Breast epithelium (tissue), 3 donors: Measurements from ENCODE around the gene MAP3K14.

Experiments
- POLR2A ChIP-seq: fragments of 450-650 bp; IDR thresholded peaks from one replicate; pipeline ENCODE4 v1.6.1; 2016; ENCODE audit warnings: antibody characterized with exemption, mild to moderate bottlenecking, moderate library complexity
- TF ChIP-seq, protein P1 (sequence below), 3 donors: fragments of 450-650 bp; IDR thresholded peaks; one replicate each; pipeline ENCODE4 v1.5.1; 2016 to 2017; ENCODE audit warnings: antibody characterized with exemption in 3 of 3, mild to moderate bottlenecking in 3 of 3, moderate library complexity in 3 of 3

DNA sequence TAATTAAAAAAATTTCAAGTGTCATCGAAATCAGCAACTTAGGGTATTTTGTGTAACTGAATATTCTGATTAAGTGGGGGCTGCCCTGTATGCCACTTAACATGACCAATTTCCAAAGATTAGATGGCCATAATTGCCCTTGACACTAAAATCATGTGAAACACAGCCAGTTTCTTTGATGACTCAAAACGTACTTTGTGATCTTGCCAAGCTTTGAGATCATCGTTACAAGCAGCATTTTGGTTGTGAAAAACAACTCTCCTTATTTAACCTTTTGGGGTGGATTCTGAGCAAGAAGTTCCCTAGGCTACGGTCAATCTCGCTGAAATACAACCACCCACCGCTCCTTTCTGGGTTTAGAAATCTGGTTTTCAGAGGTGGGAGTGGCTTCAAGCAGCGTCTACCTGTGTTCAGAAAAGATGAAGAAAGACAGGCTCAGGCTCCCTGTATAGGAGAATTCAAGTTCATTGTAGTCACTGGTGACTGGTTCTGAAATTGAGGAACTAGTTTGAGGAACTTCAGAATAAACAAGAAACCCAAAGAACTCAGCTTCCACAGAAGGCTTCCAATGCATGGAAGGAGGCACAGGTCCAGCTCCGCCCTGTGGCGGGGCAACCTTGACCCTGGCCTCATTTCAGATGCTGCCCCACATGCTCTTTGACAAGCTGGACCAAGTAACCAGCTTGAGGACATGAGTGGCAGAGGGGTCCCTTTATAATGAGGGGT, 9.4 kb downstream of the MAP3K14 start:
- TF ChIP-seq, protein P1, sequence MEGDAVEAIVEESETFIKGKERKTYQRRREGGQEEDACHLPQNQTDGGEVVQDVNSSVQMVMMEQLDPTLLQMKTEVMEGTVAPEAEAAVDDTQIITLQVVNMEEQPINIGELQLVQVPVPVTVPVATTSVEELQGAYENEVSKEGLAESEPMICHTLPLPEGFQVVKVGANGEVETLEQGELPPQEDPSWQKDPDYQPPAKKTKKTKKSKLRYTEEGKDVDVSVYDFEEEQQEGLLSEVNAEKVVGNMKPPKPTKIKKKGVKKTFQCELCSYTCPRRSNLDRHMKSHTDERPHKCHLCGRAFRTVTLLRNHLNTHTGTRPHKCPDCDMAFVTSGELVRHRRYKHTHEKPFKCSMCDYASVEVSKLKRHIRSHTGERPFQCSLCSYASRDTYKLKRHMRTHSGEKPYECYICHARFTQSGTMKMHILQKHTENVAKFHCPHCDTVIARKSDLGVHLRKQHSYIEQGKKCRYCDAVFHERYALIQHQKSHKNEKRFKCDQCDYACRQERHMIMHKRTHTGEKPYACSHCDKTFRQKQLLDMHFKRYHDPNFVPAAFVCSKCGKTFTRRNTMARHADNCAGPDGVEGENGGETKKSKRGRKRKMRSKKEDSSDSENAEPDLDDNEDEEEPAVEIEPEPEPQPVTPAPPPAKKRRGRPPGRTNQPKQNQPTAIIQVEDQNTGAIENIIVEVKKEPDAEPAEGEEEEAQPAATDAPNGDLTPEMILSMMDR (IDR thresholded peaks at IDR 0.05) = no peak
- no peak for TF ChIP-seq POLR2A
